NCI-H526 treated with DMSO at 0.1 percent for 48 hours (cell line): Measurements from ENCODE around the gene PHTF1.
"Not testable (repeated sequence)": the region's sequence is repeated elsewhere in the genome, so short reads cannot be mapped to it uniquely, and the experiment has no call there.

ENCODE experiments used
- DNase-seq: peaks from one replicate; lab custom pipeline; 2025; lab: John Stamatoyannopoulos, UW

The PHTF1 gene

DNA sequence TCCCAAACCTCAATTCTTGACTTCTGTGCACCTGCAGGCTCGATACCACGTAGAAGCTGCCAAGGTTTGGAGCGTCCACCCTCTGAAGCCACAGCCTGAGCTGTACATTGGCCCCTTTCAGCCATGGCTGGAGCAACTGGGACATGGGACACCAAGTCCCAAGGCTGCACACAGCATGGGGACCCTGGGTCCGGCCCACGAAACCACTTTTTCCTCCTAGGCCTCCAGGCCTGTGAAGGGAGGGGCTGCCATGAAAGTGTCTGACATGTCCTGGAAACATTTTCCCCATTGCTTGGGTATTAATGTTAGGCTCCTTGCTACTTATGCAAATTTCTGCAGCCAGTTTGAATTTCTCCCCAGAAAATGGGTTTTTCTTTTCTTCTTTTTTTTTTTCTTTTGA lies 40.7 kb downstream of the PHTF1 start:
- not testable (repeated sequence) for DNase-seq

DNA sequence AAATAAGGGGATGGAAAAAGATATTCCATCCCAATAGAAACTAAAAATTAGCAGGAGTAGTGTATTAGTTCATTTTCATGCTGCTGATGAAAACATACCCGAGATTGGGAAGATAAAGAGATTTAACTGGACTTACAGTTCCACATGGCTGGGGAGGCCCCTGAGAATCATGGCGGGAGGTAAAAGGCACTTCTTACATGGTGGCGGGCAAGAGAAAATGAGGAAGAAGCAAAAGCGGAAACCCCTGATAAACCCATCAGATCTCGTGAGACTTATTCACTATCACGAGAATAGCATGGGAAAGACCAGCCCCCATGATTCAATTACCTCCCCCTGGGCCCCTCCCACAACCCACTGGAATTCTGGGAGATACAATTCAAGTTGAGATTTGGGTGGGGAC lies 41.8 kb downstream of the PHTF1 start:
- not testable (repeated sequence) for DNase-seq

- no peak for DNase-seq
Measured at GRCh38 chr1:113714606-113715269, 44.5 kb downstream of the PHTF1 start.

DNA sequence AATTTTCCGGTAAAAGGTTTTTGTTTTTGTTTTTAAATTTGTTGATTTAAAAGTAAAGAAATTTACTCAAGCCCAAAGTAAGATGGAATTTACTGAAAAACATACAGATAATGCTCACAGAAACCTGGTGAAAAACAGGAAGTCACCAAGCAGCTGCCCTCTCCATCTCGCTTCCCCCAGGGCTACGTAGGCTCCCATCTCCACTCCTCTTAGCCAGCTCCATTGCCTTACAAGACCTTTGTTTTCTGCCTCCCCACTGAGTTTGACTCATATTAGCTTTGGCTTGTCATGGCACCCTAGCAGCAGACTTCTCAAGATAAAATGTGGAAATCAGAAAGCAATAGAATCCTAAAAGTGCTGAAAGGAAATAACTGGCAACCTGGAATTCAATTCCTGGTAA lies 57.9 kb downstream of the PHTF1 start:
- no peak for DNase-seq

- no peak for DNase-seq
Measured at GRCh38 chr1:113694910-113695309, 64.4 kb downstream of the PHTF1 start.

- DNase-seq: no peak
Measured at GRCh38 chr1:113692824-113693431, 66.4 kb downstream of the PHTF1 start.

DNA sequence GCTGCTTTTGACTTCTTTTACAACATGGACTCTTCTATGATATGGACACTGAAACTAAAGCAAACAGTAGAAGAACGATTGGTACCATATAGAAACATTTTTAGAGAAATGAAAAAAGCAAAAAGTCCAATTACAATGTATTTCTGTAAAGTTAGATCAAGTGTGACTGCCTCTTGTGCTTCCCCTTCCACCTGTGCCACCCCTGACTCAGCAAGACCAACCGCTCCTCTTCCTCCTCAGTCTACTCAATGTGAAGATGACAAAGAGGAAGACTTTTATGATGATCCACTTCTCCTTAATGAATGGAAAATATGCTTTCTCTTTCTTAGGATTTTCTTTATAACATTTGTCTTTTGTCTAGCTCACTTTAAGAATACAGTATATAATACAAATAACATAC lies 66.9 kb downstream of the PHTF1 start:
- no peak for DNase-seq

DNA sequence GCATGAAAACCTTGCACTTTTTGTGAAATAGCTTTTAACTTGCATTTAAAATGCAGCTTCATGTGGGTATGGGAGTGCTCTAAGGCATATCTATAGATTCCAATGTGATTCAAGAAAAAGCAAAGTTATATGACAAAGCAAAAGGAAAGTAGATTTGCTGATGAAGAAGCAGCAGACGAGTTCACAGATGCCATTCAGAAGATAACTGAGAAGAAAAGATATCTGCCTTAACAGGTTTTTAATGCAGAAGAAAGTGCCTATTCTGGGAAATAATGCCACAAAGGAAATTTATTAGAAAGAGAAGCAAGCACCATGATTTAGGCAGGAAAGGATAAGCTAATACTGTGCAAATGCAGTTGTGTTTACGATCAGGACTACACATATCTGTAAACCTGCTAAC lies 68.1 kb downstream of the PHTF1 start:
- DNase-seq: no peak

GRCh38 chr1:113686891-113687618 lies 72.2 kb downstream of the PHTF1 start:
- DNase-seq: no peak

DNA sequence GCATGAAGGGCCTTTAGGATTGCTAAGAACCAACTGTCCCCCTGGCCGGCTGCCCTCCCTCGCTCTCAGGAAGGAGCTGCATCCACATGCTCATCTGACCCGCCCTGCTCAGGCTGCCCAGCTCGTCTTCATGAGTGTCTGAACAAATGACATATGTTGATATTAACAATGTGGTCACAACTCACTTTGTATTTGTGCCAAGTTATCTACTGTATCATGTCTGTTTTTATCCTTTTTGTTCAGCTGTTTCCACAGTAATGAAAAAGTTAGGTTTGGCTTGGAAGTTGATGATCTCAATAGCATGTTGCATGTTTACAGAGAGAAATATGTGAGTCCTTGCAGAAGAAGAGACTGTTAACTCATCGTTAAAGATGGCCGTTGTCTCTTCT lies 75.1 kb downstream of the PHTF1 start:
- no peak for DNase-seq

GRCh38 chr1:113683384-113684152 lies 75.7 kb downstream of the PHTF1 start:
- DNase-seq: no peak

GRCh38 chr1:113681596-113682337 lies 77.5 kb downstream of the PHTF1 start:
- no peak for DNase-seq

- no peak for DNase-seq
Measured at GRCh38 chr1:113678159-113678469, 81.2 kb downstream of the PHTF1 start.

DNA sequence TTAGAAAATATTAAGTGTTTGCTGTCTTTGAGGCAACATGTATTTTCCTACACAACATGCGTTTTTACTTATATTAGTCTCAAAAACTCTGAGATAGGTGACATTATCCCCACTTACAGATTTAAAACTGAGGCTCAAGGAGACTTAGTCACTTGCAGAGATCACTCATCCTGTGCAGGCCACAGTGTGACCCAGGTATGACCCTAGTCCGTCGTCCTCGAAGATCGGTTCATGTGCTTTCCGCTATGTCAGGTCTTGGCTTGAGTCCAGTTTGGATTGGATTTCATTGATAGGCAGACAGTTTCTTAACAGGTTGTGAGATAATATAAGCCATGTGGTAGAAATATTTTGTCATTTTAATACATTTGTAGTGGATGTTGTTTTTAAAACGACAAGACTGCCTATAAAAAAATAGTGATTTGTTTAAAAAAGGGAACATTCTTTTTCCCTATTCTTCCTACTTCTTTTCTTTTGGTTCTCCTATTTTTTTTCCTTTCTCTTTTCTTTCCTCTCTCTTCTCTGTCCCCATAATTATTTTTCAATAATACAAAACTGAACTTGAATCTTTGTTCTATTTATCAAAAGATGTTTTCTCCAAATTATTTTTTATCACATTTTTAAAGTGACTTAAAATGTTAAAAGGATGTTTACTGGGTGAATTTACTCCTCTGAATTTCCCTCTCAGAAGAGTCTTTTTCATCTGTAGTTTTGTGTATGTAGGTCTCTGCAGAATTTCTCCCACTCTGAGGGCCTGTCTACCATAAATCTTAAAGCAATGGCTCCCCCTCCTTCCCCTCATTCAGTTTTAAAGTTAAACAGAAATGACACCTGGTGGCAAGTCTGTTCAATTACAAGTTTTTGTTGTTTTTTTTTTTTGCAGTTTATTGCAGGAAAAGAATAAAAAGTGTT lies 81.8 kb downstream of the PHTF1 start:
- peak; percentile 46 for DNase-seq

DNA sequence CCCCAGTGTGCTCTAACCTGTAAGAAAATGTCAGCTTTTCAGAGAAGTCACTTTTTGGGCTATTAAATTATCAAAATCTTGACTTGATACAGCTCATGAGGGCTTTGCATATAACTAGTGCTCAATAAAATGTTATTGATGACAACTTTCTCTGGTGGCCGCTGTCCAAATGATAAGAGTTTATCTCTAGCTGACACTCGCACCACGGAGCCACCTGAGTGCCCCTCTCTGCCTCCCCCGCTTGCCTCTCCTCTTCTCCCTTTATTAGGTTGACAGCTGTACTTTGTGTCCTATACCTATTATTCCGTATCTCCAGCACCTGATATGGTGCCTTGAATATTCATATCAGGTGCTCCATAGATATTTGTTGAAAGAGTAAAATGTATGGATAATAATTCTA lies 82.8 kb downstream of the PHTF1 start:
- no peak for DNase-seq

- no peak for DNase-seq
Measured at GRCh38 chr1:113675302-113675701, 84.0 kb downstream of the PHTF1 start.

- no peak for DNase-seq
Measured at GRCh38 chr1:113674591-113674990, 84.7 kb downstream of the PHTF1 start.

GRCh38 chr1:113672491-113672890 lies 86.8 kb downstream of the PHTF1 start:
- no peak for DNase-seq

DNA sequence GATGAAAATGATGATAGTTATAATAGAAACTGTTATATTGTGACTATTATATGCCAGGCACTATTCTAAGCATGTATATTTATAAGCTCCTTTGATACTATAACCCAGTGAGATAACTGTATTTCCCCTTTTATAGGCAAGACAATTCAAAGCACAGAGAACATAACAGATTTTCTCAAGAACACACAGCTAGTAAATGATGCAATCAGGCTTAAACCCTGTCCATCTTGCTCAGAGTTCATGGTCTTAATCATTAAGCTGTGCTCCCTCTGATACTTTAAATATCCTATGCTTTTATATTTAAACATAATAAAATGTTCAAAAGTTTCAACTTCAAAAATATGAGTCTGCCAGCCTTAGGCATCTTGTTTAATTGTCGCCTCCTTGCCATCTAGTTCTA lies 88.6 kb downstream of the PHTF1 start:
- DNase-seq: no peak

GRCh38 chr1:113669988-113670387 lies 89.3 kb downstream of the PHTF1 start:
- no peak for DNase-seq

GRCh38 chr1:113666126-113666525 lies 93.2 kb downstream of the PHTF1 start:
- no peak for DNase-seq
